GM23338 (cell line): ENCODE data around the gene RYR3. TPM values are rescaled to one million over a fixed set of nuclear protein-coding genes. Genes with fewer than 3 reads are reported as not detected.

Experiments
- ATAC-seq: fragments of 200-7000 bp; cut with Tn5 transposase; 3 replicates; pipeline ENCODE4 v1.9.1; 2020
- DNase-seq: peaks from one replicate; pipeline ENCODE4 v3.0.0-alpha.2; 2015; ENCODE audit warnings: low spot score
- H2AFZ ChIP-seq: fragments of 200-600 bp; sonication (generic); 2 replicates; pipeline ENCODE4 v1.8.0; 2016; ENCODE audit warnings: antibody characterized with exemption, mild to moderate bottlenecking, moderate library complexity
- H3F3A ChIP-seq: fragments of 200-600 bp; sonication (generic); replicated peaks from 2 replicates; pipeline ENCODE4 v1.8.0; 2017; ENCODE audit warnings: antibody characterized with exemption, mixed run types, low read depth
- H3K27ac ChIP-seq: fragments of 200-600 bp; sonication (generic); 2 replicates; pipeline ENCODE4 v1.6.1; 2016; ENCODE audit warnings: low read depth
- H3K27me3 ChIP-seq: fragments of 200-600 bp; sonication (generic); 2 replicates; pipeline ENCODE4 v1.8.0; 2016; ENCODE audit warnings: mild to moderate bottlenecking, mixed run types, moderate library complexity; ENCODE audit not compliant: insufficient read depth
- H3K36me3 ChIP-seq: fragments of 200-600 bp; sonication (generic); 2 replicates; pipeline ENCODE4 v1.8.0; 2016; ENCODE audit warnings: mild to moderate bottlenecking; ENCODE audit not compliant: insufficient read depth
- H3K4me1 ChIP-seq: fragments of 200-600 bp; sonication (generic); 2 replicates; pipeline ENCODE4 v1.8.0; 2016; ENCODE audit warnings: mild to moderate bottlenecking, moderate library complexity; ENCODE audit not compliant: insufficient read depth
- H3K4me2 ChIP-seq: fragments of 200-600 bp; sonication (generic); 2 replicates; pipeline ENCODE4 v1.7.1; 2017; ENCODE audit warnings: mixed run types
- H3K4me3 ChIP-seq: fragments of 200-600 bp; sonication (generic); 2 replicates; pipeline ENCODE4 v1.6.1; 2016; ENCODE audit warnings: mixed run types
- H3K79me2 ChIP-seq: fragments of 200-600 bp; sonication (generic); replicated peaks from 2 replicates; pipeline ENCODE4 v1.8.0; 2017; ENCODE audit warnings: mild to moderate bottlenecking; ENCODE audit not compliant: insufficient read depth
- H3K9me2 ChIP-seq: fragments of 200-600 bp; sonication (generic); 2 replicates; pipeline ENCODE4 v1.8.0; 2017; ENCODE audit not compliant: insufficient read depth
- H4K20me1 ChIP-seq: fragments of 200-600 bp; sonication (generic); replicated peaks from 2 replicates; pipeline ENCODE4 v1.8.0; 2017; ENCODE audit warnings: mild to moderate bottlenecking; ENCODE audit not compliant: insufficient read depth
- H3K27ac Mint-ChIP-seq: 2 replicates; pipeline ENCODE4 v1.8.0; 2020; ENCODE audit warnings: inconsistent platforms, mild to moderate bottlenecking, moderate library complexity, mixed read lengths
- H3K27me3 Mint-ChIP-seq: 3 replicates; pipeline ENCODE4 v1.8.0; 2022; ENCODE audit warnings: low read depth, mild to moderate bottlenecking, moderate library complexity, mixed read lengths, inconsistent platforms; ENCODE audit not compliant: insufficient read depth, poor library complexity
- H3K36me3 Mint-ChIP-seq: 3 replicates; pipeline ENCODE4 v1.8.0; 2021; ENCODE audit warnings: low read depth, mild to moderate bottlenecking, inconsistent platforms, moderate library complexity, mixed read lengths
- H3K4me1 Mint-ChIP-seq: 3 replicates; pipeline ENCODE4 v1.8.0; 2020; ENCODE audit warnings: mild to moderate bottlenecking, inconsistent platforms, mixed read lengths
- H3K4me3 Mint-ChIP-seq: 3 replicates; pipeline ENCODE4 v1.8.0; 2021; ENCODE audit warnings: moderate library complexity, mild to moderate bottlenecking, inconsistent platforms, mixed read lengths
- H3K9me3 Mint-ChIP-seq: 3 replicates; pipeline ENCODE4 v1.8.0; 2020; ENCODE audit warnings: moderate library complexity, mild to moderate bottlenecking, inconsistent platforms, mixed read lengths
- CREB1 ChIP-seq: fragments of 250-450 bp; sonication (Bioruptor Pico); IDR thresholded peaks from 2 replicates; pipeline ENCODE4 v1.5.0; 2020; ENCODE audit warnings: low read depth, mild to moderate bottlenecking, moderate library complexity
- ETS1 ChIP-seq: IDR thresholded peaks from 2 replicates; pipeline ENCODE4 v1.6.1; 2016; ENCODE audit warnings: antibody characterized with exemption
- EZH2 ChIP-seq: fragments of 200-600 bp; sonication (generic); IDR thresholded peaks from one replicate; pipeline ENCODE4 v1.8.0; 2017; ENCODE audit warnings: antibody characterized with exemption, mild to moderate bottlenecking, low read depth; ENCODE audit not compliant: unreplicated experiment
- EZH2phosphoT487 ChIP-seq: fragments of 200-600 bp; sonication (generic); IDR thresholded peaks from one replicate; pipeline ENCODE4 v1.8.1; 2018; ENCODE audit warnings: antibody characterized with exemption; ENCODE audit not compliant: unreplicated experiment
- JUNB ChIP-seq: IDR thresholded peaks from one replicate; pipeline ENCODE4 v1.6.1; 2016; ENCODE audit warnings: antibody characterized with exemption; ENCODE audit not compliant: unreplicated experiment
- NANOG ChIP-seq: IDR thresholded peaks from 2 replicates; pipeline ENCODE4 v1.6.1; 2016; ENCODE audit warnings: antibody characterized with exemption, borderline replicate concordance
- POLR2AphosphoS5 ChIP-seq: IDR thresholded peaks from 2 replicates; pipeline ENCODE4 v1.6.1; 2016; ENCODE audit warnings: antibody characterized with exemption, low read depth
- STAT1 ChIP-seq: IDR thresholded peaks from one replicate; pipeline ENCODE4 v1.6.1; 2016; ENCODE audit warnings: antibody characterized with exemption; ENCODE audit not compliant: unreplicated experiment
- ZNF114 ChIP-seq: fragments of 250-450 bp; sonication (Bioruptor Pico); IDR thresholded peaks from 2 replicates; pipeline ENCODE4 v1.5.0; 2020; ENCODE audit warnings: mild to moderate bottlenecking, moderate library complexity
- ZNF331 ChIP-seq: fragments of 250-450 bp; sonication (Bioruptor Pico); IDR thresholded peaks from 2 replicates; pipeline ENCODE4 v1.5.0; 2020; ENCODE audit warnings: low read depth, mild to moderate bottlenecking, moderate library complexity
- ZNF462 ChIP-seq: fragments of 250-450 bp; sonication (Bioruptor Pico); IDR thresholded peaks from 2 replicates; pipeline ENCODE4 v1.5.0; 2020; ENCODE audit warnings: mild to moderate bottlenecking, moderate library complexity
- polyA plus RNA-seq: library from polyadenylated mRNA; unstranded; fragments of >200 nt; fragmentation: Nextera tagmentation; extraction: Ambion mirVana; gene quantifications from 2 replicates; pipeline ENCODE4 v1.2.1, GENCODE V29; 2016
- total RNA-seq: library from RNA; depleted of rRNA; stranded (reverse); fragments of >200 nt; shearing (Covaris generic); gene quantifications from 2 replicates; pipeline ENCODE4 v1.2.3, GENCODE V29; 2014
- TF ChIP-seq, protein P1 (sequence below), 2 experiments: fragments of 200-600 bp in 1 of 2; sonication (generic) in 1 of 2; conservative IDR thresholded peaks; 2 replicates each; pipeline versions ENCODE4 v1.5.1 to v1.6.1; 2016 to 2017; ENCODE audit warnings: antibody characterized with exemption in 2 of 2, low read depth in 2 of 2, mild to moderate bottlenecking in 2 of 2, moderate library complexity in 1 of 2
- TF ChIP-seq, protein P2 (sequence below): IDR thresholded peaks from one replicate; pipeline ENCODE4 v1.6.1; 2018; ENCODE audit warnings: antibody characterized with exemption; ENCODE audit not compliant: unreplicated experiment

The RYR3 gene
- total and polyA plus RNA-seq, 2 experiments from 2014 or later = 1.1 to 1.2 TPM

DNA sequence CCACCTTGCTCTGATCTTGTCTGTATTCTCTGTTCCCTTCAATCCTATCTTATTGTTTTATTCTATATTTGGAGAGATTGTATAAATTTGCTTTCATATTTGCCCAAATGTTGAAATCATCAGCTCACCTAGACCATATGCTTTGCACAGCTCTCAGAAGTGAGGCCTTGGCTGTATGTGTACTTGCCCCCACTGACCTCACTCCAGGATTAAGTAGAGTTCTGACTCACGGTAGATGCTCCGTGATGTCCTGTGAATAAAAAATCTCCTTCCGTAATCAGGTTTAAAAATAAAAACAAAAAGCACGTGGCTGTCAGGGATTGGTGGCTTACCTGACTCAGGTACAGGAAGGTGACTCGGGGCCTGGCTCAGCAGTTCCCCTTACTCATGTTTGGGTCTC is 162.2 kb downstream of the RYR3 start:
- peaks cover 25% of the 10 kb centered on the region for H3K9me3 Mint-ChIP-seq
- Histone ChIP-seq H2AFZ (no peak overlapping the region), H3K27me3 (peaks cover 24% of the 10 kb centered on the region; the same call in 1 of the 2 replicates), H3K27ac (no peak overlapping the region), H3K4me3 (no peak overlapping the region), H3F3A (no peaks in the 10 kb centered on the region), H3K36me3 (no peaks in the 10 kb centered on the region), H3K4me2 (no peak overlapping the region), H3K9me2 (peaks cover 15% of the 10 kb centered on the region; the same call in 1 of the 2 replicates), H3K4me1 (peaks cover 13% of the 10 kb centered on the region), H3K79me2 (no peaks in the 10 kb centered on the region), H4K20me1 (no peaks in the 10 kb centered on the region)
- H3K27me3 Mint-ChIP-seq = peaks cover 11% of the 10 kb centered on the region
- DNase-seq = no peak
- H3K4me3 Mint-ChIP-seq = no peak overlapping the region
- ATAC-seq = no peak
- no peaks in the 10 kb centered on the region for H3K4me1 Mint-ChIP-seq
- no peak overlapping the region for H3K27ac Mint-ChIP-seq
- TF ChIP-seq ZNF114 (CRISPR knock-in tag) (no peak), EZH2 (no peak), ETS1 (no peak), ZNF462 (CRISPR knock-in tag) (no peak), EZH2phosphoT487 (no peak), POLR2AphosphoS5 (no peak), STAT1 (no peak), ZNF331 (CRISPR knock-in tag) (no peak), NANOG (no peak), CREB1 (CRISPR knock-in tag) (no peak), JUNB (no peak)
- TF ChIP-seq, protein P1, sequence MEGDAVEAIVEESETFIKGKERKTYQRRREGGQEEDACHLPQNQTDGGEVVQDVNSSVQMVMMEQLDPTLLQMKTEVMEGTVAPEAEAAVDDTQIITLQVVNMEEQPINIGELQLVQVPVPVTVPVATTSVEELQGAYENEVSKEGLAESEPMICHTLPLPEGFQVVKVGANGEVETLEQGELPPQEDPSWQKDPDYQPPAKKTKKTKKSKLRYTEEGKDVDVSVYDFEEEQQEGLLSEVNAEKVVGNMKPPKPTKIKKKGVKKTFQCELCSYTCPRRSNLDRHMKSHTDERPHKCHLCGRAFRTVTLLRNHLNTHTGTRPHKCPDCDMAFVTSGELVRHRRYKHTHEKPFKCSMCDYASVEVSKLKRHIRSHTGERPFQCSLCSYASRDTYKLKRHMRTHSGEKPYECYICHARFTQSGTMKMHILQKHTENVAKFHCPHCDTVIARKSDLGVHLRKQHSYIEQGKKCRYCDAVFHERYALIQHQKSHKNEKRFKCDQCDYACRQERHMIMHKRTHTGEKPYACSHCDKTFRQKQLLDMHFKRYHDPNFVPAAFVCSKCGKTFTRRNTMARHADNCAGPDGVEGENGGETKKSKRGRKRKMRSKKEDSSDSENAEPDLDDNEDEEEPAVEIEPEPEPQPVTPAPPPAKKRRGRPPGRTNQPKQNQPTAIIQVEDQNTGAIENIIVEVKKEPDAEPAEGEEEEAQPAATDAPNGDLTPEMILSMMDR (conservative IDR thresholded peaks at IDR 0.05; ENCODE audit: low read depth in 2 of 2) = no peak
- TF ChIP-seq, protein P2, sequence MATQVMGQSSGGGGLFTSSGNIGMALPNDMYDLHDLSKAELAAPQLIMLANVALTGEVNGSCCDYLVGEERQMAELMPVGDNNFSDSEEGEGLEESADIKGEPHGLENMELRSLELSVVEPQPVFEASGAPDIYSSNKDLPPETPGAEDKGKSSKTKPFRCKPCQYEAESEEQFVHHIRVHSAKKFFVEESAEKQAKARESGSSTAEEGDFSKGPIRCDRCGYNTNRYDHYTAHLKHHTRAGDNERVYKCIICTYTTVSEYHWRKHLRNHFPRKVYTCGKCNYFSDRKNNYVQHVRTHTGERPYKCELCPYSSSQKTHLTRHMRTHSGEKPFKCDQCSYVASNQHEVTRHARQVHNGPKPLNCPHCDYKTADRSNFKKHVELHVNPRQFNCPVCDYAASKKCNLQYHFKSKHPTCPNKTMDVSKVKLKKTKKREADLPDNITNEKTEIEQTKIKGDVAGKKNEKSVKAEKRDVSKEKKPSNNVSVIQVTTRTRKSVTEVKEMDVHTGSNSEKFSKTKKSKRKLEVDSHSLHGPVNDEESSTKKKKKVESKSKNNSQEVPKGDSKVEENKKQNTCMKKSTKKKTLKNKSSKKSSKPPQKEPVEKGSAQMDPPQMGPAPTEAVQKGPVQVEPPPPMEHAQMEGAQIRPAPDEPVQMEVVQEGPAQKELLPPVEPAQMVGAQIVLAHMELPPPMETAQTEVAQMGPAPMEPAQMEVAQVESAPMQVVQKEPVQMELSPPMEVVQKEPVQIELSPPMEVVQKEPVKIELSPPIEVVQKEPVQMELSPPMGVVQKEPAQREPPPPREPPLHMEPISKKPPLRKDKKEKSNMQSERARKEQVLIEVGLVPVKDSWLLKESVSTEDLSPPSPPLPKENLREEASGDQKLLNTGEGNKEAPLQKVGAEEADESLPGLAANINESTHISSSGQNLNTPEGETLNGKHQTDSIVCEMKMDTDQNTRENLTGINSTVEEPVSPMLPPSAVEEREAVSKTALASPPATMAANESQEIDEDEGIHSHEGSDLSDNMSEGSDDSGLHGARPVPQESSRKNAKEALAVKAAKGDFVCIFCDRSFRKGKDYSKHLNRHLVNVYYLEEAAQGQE = no peak
- peaks cover 11% of the 10 kb centered on the region for H3K36me3 Mint-ChIP-seq
